K562 (cell line): Measurements from ENCODE around the gene MAP3K4. TPM values are rescaled to one million over a fixed set of nuclear protein-coding genes. Genes with fewer than 3 reads are reported as not detected.

Experiments
- ATAC-seq: fragments of 200-7000 bp; cut with Tn5 transposase; 3 replicates; pipeline ENCODE4 v1.9.1; 2020; ENCODE audit warnings: moderate library complexity
- BruUV-seq: library from RNA; stranded (reverse); fragments of 400-500 nt; replicated peaks from 2 replicates; lab custom pipeline; 2021; lab: Mats Ljungman, UMichigan
- CTCF ChIA-PET: fragments of 300-600 bp; formaldehyde crosslinking; extraction: SDS; loops from one replicate; lab custom pipeline; 2021; ENCODE audit warnings: low intra/inter-chr PET ratio; lab: Yijun Ruan, JAX
- POLR2A ChIA-PET: fragments of 300-600, 350-650 bp; sonication (Branson Sonifier 250); formaldehyde crosslinking; extraction: SDS; loops from one replicate; lab custom pipeline; 2021; ENCODE audit warnings: antibody characterized with exemption, inconsistent platforms; lab: Yijun Ruan, JAX
- DNase-seq, 4 experiments: peaks; one replicate each; pipeline versions ENCODE4 v3.0.0 to v3.0.0-alpha.2; 2011 to 2018; ENCODE audit warnings: low spot score in 3 of 4, mixed read lengths in 3 of 4; ENCODE audit errors: extremely low read depth in 1 of 4
- FAIRE-seq: peaks from 2 replicates; lab custom pipeline; 2011; peaks lifted over from hg19 to GRCh38; lab: Jason Lieb, UNC
- H2AFZ ChIP-seq: 2 replicates; pipeline ENCODE4 v1.6.0; 2011; ENCODE audit warnings: low read depth, low read length, control low read depth, inconsistent platforms
- H3K27ac ChIP-seq: fragments of 200-600 bp; 3 replicates; pipeline ENCODE4 v1.8.0; 2011; ENCODE audit warnings: low read depth, mild to moderate bottlenecking, control low read depth, inconsistent platforms, low read length, moderate library complexity, mixed read lengths; ENCODE audit errors: extremely low read depth
- H3K27me3 ChIP-seq, 2 experiments: fragments of 300-600 bp in 1 of 2; 2 replicates in 1 of 2; 3 replicates in 1 of 2; pipeline versions ENCODE4 v1.6.0 to v1.8.0; 2011; ENCODE audit warnings: inconsistent platforms in 2 of 2, low read length in 2 of 2, mild to moderate bottlenecking in 1 of 2, mixed read lengths in 1 of 2, moderate library complexity in 1 of 2; ENCODE audit not compliant: control insufficient read depth in 2 of 2, insufficient read depth in 2 of 2
- H3K36me3 ChIP-seq: fragments of 300-600 bp; 3 replicates; pipeline ENCODE4 v1.8.0; 2011; ENCODE audit warnings: mild to moderate bottlenecking, low read length, inconsistent platforms; ENCODE audit not compliant: control insufficient read depth, insufficient read depth
- H3K4me1 ChIP-seq, 2 experiments: fragments of 200-600 bp in 1 of 2; replicated peaks in 1 of 2; 2 replicates in 1 of 2; 3 replicates in 1 of 2; pipeline versions ENCODE4 v1.5.1 to v1.8.0; 2011; ENCODE audit warnings: inconsistent platforms in 2 of 2, low read length in 2 of 2, mild to moderate bottlenecking in 1 of 2, mixed read lengths in 1 of 2, moderate library complexity in 1 of 2; ENCODE audit not compliant: control insufficient read depth in 2 of 2, insufficient read depth in 2 of 2
- H3K4me2 ChIP-seq: 2 replicates; pipeline ENCODE4 v1.6.1; 2011; ENCODE audit warnings: low read length, control low read depth, inconsistent platforms, mixed read lengths; ENCODE audit not compliant: insufficient read depth
- H3K4me3 ChIP-seq: fragments of 200-600 bp; sonication (generic), shearing (Covaris generic); 2 replicates; pipeline ENCODE4 v1.5.1; 2016; ENCODE audit warnings: control low read depth, inconsistent platforms
- H3K79me2 ChIP-seq: fragments of 200-600 bp; 3 replicates; pipeline ENCODE4 v1.8.0; 2011; ENCODE audit warnings: low read length, inconsistent platforms; ENCODE audit not compliant: control insufficient read depth, insufficient read depth
- H3K9ac ChIP-seq, 2 experiments: 2 replicates each; pipeline versions ENCODE4 v1.6.0 to v1.6.1; 2011; ENCODE audit warnings: low read depth in 2 of 2, low read length in 2 of 2, control low read depth in 1 of 2, inconsistent platforms in 1 of 2, mild to moderate bottlenecking in 1 of 2, mixed read lengths in 1 of 2; ENCODE audit not compliant: insufficient read depth in 1 of 2
- H3K9me1 ChIP-seq: one replicate; pipeline ENCODE4 v1.6.0; 2011; ENCODE audit warnings: inconsistent platforms, mild to moderate bottlenecking, low read length, moderate library complexity; ENCODE audit not compliant: control insufficient read depth, insufficient read depth
- H3K9me3 ChIP-seq: replicated peaks from 2 replicates; pipeline ENCODE4 v1.5.1; 2011; ENCODE audit warnings: low read depth, low read length, inconsistent platforms; ENCODE audit not compliant: control insufficient read depth, insufficient read depth
- H4K20me1 ChIP-seq: replicated peaks from 2 replicates; pipeline ENCODE4 v1.6.1; 2011; ENCODE audit warnings: low read length, inconsistent platforms, mixed read lengths; ENCODE audit not compliant: control insufficient read depth, insufficient read depth
- CHD2 ChIP-seq: IDR thresholded peaks from 2 replicates; pipeline ENCODE4 v1.6.1; 2011; ENCODE audit warnings: low read depth, low read length
- DLX4 ChIP-seq: fragments of 250-450 bp; sonication (Bioruptor Pico); IDR thresholded peaks from 2 replicates; pipeline ENCODE4 v1.6.1; 2021; ENCODE audit warnings: mild to moderate bottlenecking
- FUS ChIP-seq: fragments of 200-400 bp; formaldehyde crosslinking; optimal IDR thresholded peaks from 2 replicates; pipeline ENCODE3; 2017; ENCODE audit warnings: low read depth, low read length
- HDGF ChIP-seq: fragments of 450-650 bp; IDR thresholded peaks from 2 replicates; pipeline ENCODE4 v1.6.1; 2016
- IRF9 ChIP-seq: fragments of 450-650 bp; IDR thresholded peaks from 2 replicates; pipeline ENCODE4 v1.6.1; 2016; ENCODE audit warnings: missing biosample characterization, missing genetic modification characterization
- MBD1 ChIP-seq: fragments of 250-450 bp; sonication (Bioruptor Pico); IDR thresholded peaks from 2 replicates; pipeline ENCODE4 v1.8.0; 2022; ENCODE audit warnings: inconsistent platforms
- NFIC ChIP-seq: fragments of 450-650 bp; IDR thresholded peaks from 2 replicates; pipeline ENCODE4 v1.6.1; 2017; ENCODE audit warnings: mild to moderate bottlenecking, inconsistent platforms
- NUFIP1 ChIP-seq: fragments of 450-650 bp; IDR thresholded peaks from 2 replicates; pipeline ENCODE4 v1.6.1; 2018; ENCODE audit not compliant: partially characterized antibody
- PRMT5 ChIP-seq: sonication (generic); formaldehyde crosslinking; IDR thresholded peaks from 2 replicates; pipeline ENCODE4 v1.5.0; 2020; ENCODE audit warnings: missing genetic modification reagents
- SNAPC5 ChIP-seq: fragments of 250-450 bp; sonication (Bioruptor Pico); IDR thresholded peaks from 2 replicates; pipeline ENCODE4 v1.8.0; 2021; ENCODE audit warnings: moderate library complexity, mild to moderate bottlenecking, inconsistent platforms
- THAP7 ChIP-seq: fragments of 250-450 bp; sonication (Bioruptor Pico); IDR thresholded peaks from 2 replicates; pipeline ENCODE4 v1.5.0; 2021
- ZNF764 ChIP-seq: fragments of 250-450 bp; sonication (Bioruptor Pico); IDR thresholded peaks from 2 replicates; pipeline ENCODE4 v1.4.0; 2020; ENCODE audit warnings: low read depth, mild to moderate bottlenecking, moderate library complexity
- WGBS: fragments of 100-300 bp; shearing (Covaris generic); methylation state at CpG from one replicate; pipeline ENCODE4 v1.1.6; 2016; ENCODE audit warnings: low coverage, mixed read lengths; ENCODE audit not compliant: insufficient coverage; ENCODE audit errors: missing lambda C conversion rate; 5-methylcytosine and 5-hydroxymethylcytosine counted together
- in situ Hi-C: fragments of 300-500 bp; cut with MboI; formaldehyde crosslinking; loops from 4 replicates; pipeline ENCODE4 v1.15.0; 2018; ENCODE audit warnings: inconsistent platforms, mixed read lengths
- intact Hi-C: fragments of 100-400 bp; cut with micrococcal nuclease; formaldehyde crosslinking; loops from 2 replicates; pipeline ENCODE4 v1.14.2; 2022
- polyA plus RNA-seq, 8 experiments: library from polyadenylated mRNA; depleted of rRNA in 4 of 8; stranded (reverse) in 5 of 8; unstranded in 3 of 8; fragments of >200 nt; fragmentation: Nextera tagmentation in 2 of 8; fragmentation: Illumina TruSeq in 1 of 8; extraction: Ambion mirVana in 2 of 8; extraction: Trizol in 1 of 8; gene quantifications; 2 replicates each; pipeline versions ENCODE4 v1.2.1 to v1.2.3, GENCODE V29; 2011 to 2014; ENCODE audit warnings: inconsistent platforms in 1 of 8, missing spikeins in 1 of 8
- total RNA-seq, 7 experiments: library from RNA; depleted of rRNA in 6 of 7; stranded (reverse); fragments of >200 nt in 6 of 7; fragmentation: Illumina TruSeq in 2 of 7; extraction: Trizol in 2 of 7; gene quantifications; 2 replicates each; pipeline versions ENCODE4 v1.2.1 to v1.2.3, GENCODE V29; 2011 to 2021; ENCODE audit warnings: low replicate concordance in 1 of 7

The MAP3K4 gene
- total and polyA plus RNA-seq, 9 of the 15 experiments (the other 6 are each of a cell fraction or from before 2014, with no cell fraction given) = 21.0 to 77.2 (median 48.9) TPM

- in situ Hi-C loops = no loop called here
- FAIRE-seq = no peak
- 59% methylated on average over 2 of the region's 2 CpGs for WGBS
These were observed 134.0 kb downstream of the MAP3K4 start for GRCh38 chr6:161125591-161125990.

More at GRCh38 chr6:161125591-161125990, 134.0 kb downstream of the MAP3K4 start:
- Histone ChIP-seq H3K79me2 (no peaks in the 10 kb centered on the region), H3K9me1 (no peaks in the 10 kb centered on the region), H4K20me1 (no peaks in the 10 kb centered on the region), H3K27ac (no peak overlapping the region), H3K4me3 (no peak overlapping the region), H2AFZ (no peak overlapping the region), H3K4me2 (no peak overlapping the region), H3K9me3 (peaks cover 3% of the 10 kb centered on the region; the same call in 1 of the 2 replicates), H3K27me3 (no peaks in the 10 kb centered on the region), H3K9ac (no peak overlapping the region), H3K4me1 (no peaks in the 10 kb centered on the region), H3K36me3 (peaks cover 35% of the 10 kb centered on the region)
- ChIA-PET POLR2A (interaction anchor here (0.5 to 1.1 kb wide), 3 partner anchors 11 to 75 kb away, joined by 3 to 4 read pairs (median 4); no protein-coding TSS in a partner anchor), CTCF (no interaction called here)
- intact Hi-C loops = no loop called here
- TF ChIP-seq SNAPC5 (CRISPR knock-in tag) = no peak
- TF ChIP-seq DLX4 (CRISPR knock-in tag) = no peak
- no peak for TF ChIP-seq NFIC
- TF ChIP-seq MBD1 (CRISPR knock-in tag) = no peak
- TF ChIP-seq ZNF764 (CRISPR knock-in tag) = no peak
- no peak for TF ChIP-seq THAP7 (CRISPR knock-in tag)
- TF ChIP-seq IRF9 = no peak
- TF ChIP-seq NUFIP1 = no peak
- no peak for TF ChIP-seq HDGF
- TF ChIP-seq FUS = no peak
- no peak for TF ChIP-seq PRMT5 (CRISPR knock-in tag)
- no peak for TF ChIP-seq CHD2
- no TSS peak for BruUV-seq
- no peak for ATAC-seq
- no peak for DNase-seq
